HepG2 (cell line): ENCODE measurements around the gene TFDP1. TPM values are rescaled to one million over a fixed set of nuclear protein-coding genes. Genes with fewer than 3 reads are reported as not detected.

Experiments
- ATAC-seq: fragments of 200-7000 bp; cut with Tn5 transposase; 3 replicates; pipeline ENCODE4 v1.9.1; 2020; ENCODE audit warnings: mild to moderate bottlenecking, moderate library complexity
- BruUV-seq: library from RNA; stranded (reverse); fragments of 400-500 nt; replicated peaks from 2 replicates; lab custom pipeline; 2021; lab: Mats Ljungman, UMichigan
- CTCF ChIA-PET: fragments of 300-600 bp; formaldehyde crosslinking; extraction: SDS; loops from one replicate; lab custom pipeline; 2021; ENCODE audit warnings: low total read pairs, inconsistent platforms, low intra/inter-chr PET ratio; lab: Yijun Ruan, JAX
- POLR2A ChIA-PET: fragments of 350-600 bp; sonication (Branson Sonifier 250); formaldehyde crosslinking; loops from one replicate; lab custom pipeline; 2020; ENCODE audit warnings: antibody characterized with exemption, inconsistent platforms; lab: Yijun Ruan, JAX
- DNase-seq: peaks from one replicate; pipeline ENCODE4 v3.0.0-alpha.2; 2015; ENCODE audit warnings: low spot score
- FAIRE-seq: peaks from 3 replicates; lab custom pipeline; 2011; peaks lifted over from hg19 to GRCh38; lab: Jason Lieb, UNC
- H2AFZ ChIP-seq: one replicate; pipeline ENCODE4 v1.6.1; 2011; ENCODE audit warnings: low read length, inconsistent platforms
- H3K27ac ChIP-seq: fragments of 300-600 bp; 3 replicates; pipeline ENCODE4 v1.8.0; 2011; ENCODE audit warnings: mixed run types, mild to moderate bottlenecking, mixed read lengths, low read length, inconsistent platforms; ENCODE audit not compliant: insufficient read depth; ENCODE audit errors: extremely low read length
- H3K27me3 ChIP-seq, 2 experiments: fragments of 200-600 bp in 1 of 2; 2 replicates in 1 of 2; 3 replicates in 1 of 2; pipeline versions ENCODE4 v1.6.0 to v1.8.0; 2011; ENCODE audit warnings: low read length in 2 of 2, mild to moderate bottlenecking in 2 of 2, moderate library complexity in 2 of 2, inconsistent platforms in 1 of 2; ENCODE audit not compliant: insufficient read depth in 2 of 2, control insufficient read depth in 1 of 2
- H3K36me3 ChIP-seq, 2 experiments: fragments of 200-600 bp in 1 of 2; replicated peaks in 1 of 2; 2 replicates in 1 of 2; 3 replicates in 1 of 2; pipeline versions ENCODE4 v1.5.1 to v1.8.0; 2011; ENCODE audit warnings: low read length in 2 of 2, inconsistent platforms in 1 of 2; ENCODE audit not compliant: insufficient read depth in 2 of 2, control insufficient read depth in 1 of 2
- H3K4me1 ChIP-seq: 2 replicates; pipeline ENCODE4 v1.5.1; 2012; ENCODE audit warnings: low read length, inconsistent platforms; ENCODE audit not compliant: insufficient read depth
- H3K4me2 ChIP-seq: 2 replicates; pipeline ENCODE4 v1.6.0; 2011; ENCODE audit warnings: low read depth, low read length, inconsistent platforms
- H3K4me3 ChIP-seq, 3 experiments: fragments of 200-600 bp in 1 of 3; sonication (generic), shearing (Covaris generic) in 1 of 3; replicated peaks in 1 of 3; 2 replicates each; pipeline ENCODE4 v1.5.1; 2011 to 2016; ENCODE audit warnings: low read length in 3 of 3, inconsistent platforms in 2 of 3, low read depth in 2 of 3, mild to moderate bottlenecking in 2 of 3, control low read depth in 1 of 3, mixed read lengths in 1 of 3; ENCODE audit not compliant: insufficient read depth in 1 of 3
- H3K79me2 ChIP-seq: one replicate; pipeline ENCODE4 v1.6.1; 2011; ENCODE audit warnings: low read length, inconsistent platforms; ENCODE audit not compliant: insufficient read depth
- H3K9ac ChIP-seq: 2 replicates; pipeline ENCODE4 v1.6.0; 2011; ENCODE audit warnings: mild to moderate bottlenecking, low read depth, low read length, inconsistent platforms; ENCODE audit not compliant: insufficient read depth
- H3K9me3 ChIP-seq: 2 replicates; pipeline ENCODE4 v1.5.1; 2012; ENCODE audit warnings: mild to moderate bottlenecking, low read length
- H4K20me1 ChIP-seq: 2 replicates; pipeline ENCODE4 v1.6.0; 2011; ENCODE audit warnings: inconsistent platforms, mild to moderate bottlenecking, low read length, moderate library complexity; ENCODE audit not compliant: insufficient read depth
- NR0B2 ChIP-seq: sonication (generic); formaldehyde crosslinking; IDR thresholded peaks from 2 replicates; pipeline ENCODE4 v1.4.0; 2020; ENCODE audit warnings: mild to moderate bottlenecking, missing genetic modification reagents
- TFDP1 ChIP-seq: IDR thresholded peaks from 2 replicates; pipeline ENCODE4 v1.6.1; 2016; ENCODE audit warnings: missing compliant biosample characterization, missing genetic modification reagents, borderline replicate concordance
- ZNF207 ChIP-seq: fragments of 450-650 bp; IDR thresholded peaks from 2 replicates; pipeline ENCODE4 v1.6.1; 2016; ENCODE audit warnings: antibody characterized with exemption, borderline replicate concordance
- ZNF484 ChIP-seq: sonication (generic); formaldehyde crosslinking; IDR thresholded peaks from 2 replicates; pipeline ENCODE4 v1.5.1; 2020; ENCODE audit warnings: mild to moderate bottlenecking, low read depth, missing genetic modification reagents, borderline replicate concordance
- WGBS: methylation state at CpG from one replicate; pipeline ENCODE4 v1.1.6; 2017; ENCODE audit warnings: low lambda C conversion rate; 5-methylcytosine and 5-hydroxymethylcytosine counted together
- in situ Hi-C: cut with HindIII; loops from 2 replicates; pipeline ENCODE4 v1.10.0; 2017; ENCODE audit warnings: low pct_unique_long_range_greater_than_20kb; ENCODE audit not compliant: extremely low pct_ligation_motif_present
- intact Hi-C: fragments of 100-400 bp; cut with micrococcal nuclease; formaldehyde crosslinking; loops from one replicate; pipeline ENCODE4 v1.10.0; 2022; ENCODE audit not compliant: unreplicated experiment
- polyA plus RNA-seq, 8 experiments: library from polyadenylated mRNA; depleted of rRNA in 3 of 8; stranded (reverse) in 7 of 8; unstranded in 1 of 8; fragments of >200 nt; fragmentation: Illumina TruSeq in 4 of 8; extraction: Trizol in 4 of 8; gene quantifications; 2 replicates each; pipeline versions ENCODE4 v1.2.1 to v1.2.3, GENCODE V29; 2011 to 2016; ENCODE audit warnings: low read depth in 4 of 8, missing spikeins in 1 of 8, mixed read lengths in 1 of 8; ENCODE audit not compliant: insufficient read depth in 1 of 8
- total RNA-seq, 5 experiments: library from RNA; depleted of rRNA; stranded (reverse); fragments of >200 nt; fragmentation: Illumina TruSeq; extraction: Trizol; gene quantifications; 2 replicates each; pipeline ENCODE4 v1.2.3, GENCODE V29; 2016; ENCODE audit warnings: low read depth in 1 of 5

The TFDP1 gene
- total and polyA plus RNA-seq, 2 of the 13 experiments (the other 11 are each of a cell fraction or from before 2014, with no cell fraction given) = 38.0 to 84.2 TPM

- no peak overlapping the region for H3K27ac ChIP-seq
- H4K20me1 ChIP-seq = no peaks in the 10 kb centered on the region; the same call in 1 of the 2 replicates
- TF ChIP-seq TFDP1 (no peak), NR0B2 (CRISPR knock-in tag) (no peak), ZNF484 (CRISPR knock-in tag) (no peak), ZNF207 (no peak)
- in situ Hi-C loops (no loop called here), intact Hi-C loops (no loop called here)
- no peak for ATAC-seq
- ChIA-PET POLR2A (no interaction called here), CTCF (no interaction called here)
- no peak overlapping the region for H3K9ac ChIP-seq
- no peak for FAIRE-seq
- no peaks in the 10 kb centered on the region; a peak in 1 of 5 replicates for H3K27me3 ChIP-seq
- WGBS = 98% methylated on average over 30 of the region's 34 CpGs
- no peak overlapping the region for H2AFZ ChIP-seq
- no peak overlapping the region for H3K4me3 ChIP-seq
- H3K9me3 ChIP-seq = no peaks in the 10 kb centered on the region
- no TSS peak for BruUV-seq
- peaks cover 86% of the 10 kb centered on the region for H3K79me2 ChIP-seq
- DNase-seq = no peak
- H3K36me3 ChIP-seq = peaks cover 3 to 24% of the 10 kb centered on the region in 2 experiments; a peak in 4 of 5 replicates
- H3K4me2 ChIP-seq = no peak overlapping the region
- H3K4me1 ChIP-seq = no peaks in the 10 kb centered on the region
These were observed 21.4 kb downstream of the TFDP1 start for GRCh38 chr13:113605866-113606438.
